ENCODE results near the gene GTPBP4.
A peak's percentile ranks its signal among the peaks of the same experiment; 100 is the strongest.

Gene GTPBP4

GRCh38 chr10:1040133-1040532, 51.9 kb downstream of the GTPBP4 start:
- Histone ChIP-seq H3K27me3 (ENCODE audit: control insufficient read depth, insufficient read depth, low read length) (no peaks in the 10 kb centered on the region), H3K9ac (ENCODE audit: low read length) (no peak overlapping the region), H3K4me3 (ENCODE audit: low read length) (no peak overlapping the region), H3K9me3 (ENCODE audit: control insufficient read depth, low read length) (no peaks in the 10 kb centered on the region), H3K36me3 (ENCODE audit: control insufficient read depth, insufficient read depth, low read length) (peaks cover 5% of the 10 kb centered on the region), H3K4me1 (ENCODE audit: control insufficient read depth, insufficient read depth, low read length) (no peaks in the 10 kb centered on the region)

GRCh38 chr10:1041514-1041913, 53.3 kb downstream of the GTPBP4 start:
- H3K36me3 ChIP-seq (ENCODE audit: control insufficient read depth, insufficient read depth, low read length), result peaks cover 5% of the 10 kb centered on the region
- H3K9me3 ChIP-seq (ENCODE audit: control insufficient read depth, low read length), result no peaks in the 10 kb centered on the region
- no peak overlapping the region for H3K9ac ChIP-seq (ENCODE audit: low read length)
- H3K4me1 ChIP-seq (ENCODE audit: control insufficient read depth, insufficient read depth, low read length), result no peaks in the 10 kb centered on the region
- H3K4me3 ChIP-seq (ENCODE audit: low read length), result no peak overlapping the region
- H3K27me3 ChIP-seq (ENCODE audit: control insufficient read depth, insufficient read depth, low read length), result no peaks in the 10 kb centered on the region

GRCh38 chr10:1043532-1043995, 55.3 kb downstream of the GTPBP4 start:
- Histone ChIP-seq H3K4me1 (ENCODE audit: control insufficient read depth, insufficient read depth, low read length) (peaks cover 4% of the 10 kb centered on the region), H3K27me3 (ENCODE audit: control insufficient read depth, insufficient read depth, low read length) (no peaks in the 10 kb centered on the region), H3K9ac (ENCODE audit: low read length) (peak overlapping the region; percentile 33), H3K36me3 (ENCODE audit: control insufficient read depth, insufficient read depth, low read length) (peaks cover 5% of the 10 kb centered on the region), H3K4me3 (ENCODE audit: low read length) (no peak overlapping the region), H3K9me3 (ENCODE audit: control insufficient read depth, low read length) (no peaks in the 10 kb centered on the region)

GRCh38 chr10:1044146-1044545, 55.9 kb downstream of the GTPBP4 start:
- Histone ChIP-seq H3K4me3 (ENCODE audit: low read length) (no peak overlapping the region), H3K9me3 (ENCODE audit: control insufficient read depth, low read length) (no peaks in the 10 kb centered on the region), H3K36me3 (ENCODE audit: control insufficient read depth, insufficient read depth, low read length) (peaks cover 5% of the 10 kb centered on the region), H3K27me3 (ENCODE audit: control insufficient read depth, insufficient read depth, low read length) (no peaks in the 10 kb centered on the region), H3K4me1 (ENCODE audit: control insufficient read depth, insufficient read depth, low read length) (peaks cover 4% of the 10 kb centered on the region), H3K9ac (ENCODE audit: low read length) (peak overlapping the region; percentile 33)

GRCh38 chr10:1044964-1045363, 56.7 kb downstream of the GTPBP4 start:
- Histone ChIP-seq H3K4me1 (ENCODE audit: control insufficient read depth, insufficient read depth, low read length) (peaks cover 4% of the 10 kb centered on the region), H3K4me3 (ENCODE audit: low read length) (no peak overlapping the region), H3K27me3 (ENCODE audit: control insufficient read depth, insufficient read depth, low read length) (no peaks in the 10 kb centered on the region), H3K36me3 (ENCODE audit: control insufficient read depth, insufficient read depth, low read length) (peaks cover 5% of the 10 kb centered on the region), H3K9me3 (ENCODE audit: control insufficient read depth, low read length) (no peaks in the 10 kb centered on the region), H3K9ac (ENCODE audit: low read length) (no peak overlapping the region)

GRCh38 chr10:1045415-1045814, 57.2 kb downstream of the GTPBP4 start:
- Histone ChIP-seq H3K9me3 (ENCODE audit: control insufficient read depth, low read length) (no peaks in the 10 kb centered on the region), H3K27me3 (ENCODE audit: control insufficient read depth, insufficient read depth, low read length) (no peaks in the 10 kb centered on the region), H3K4me1 (ENCODE audit: control insufficient read depth, insufficient read depth, low read length) (peaks cover 4% of the 10 kb centered on the region), H3K36me3 (ENCODE audit: control insufficient read depth, insufficient read depth, low read length) (peaks cover 5% of the 10 kb centered on the region), H3K9ac (ENCODE audit: low read length) (no peak overlapping the region), H3K4me3 (ENCODE audit: low read length) (no peak overlapping the region)

- peak overlapping the region; percentile 81 for H3K9ac ChIP-seq (ENCODE audit: low read length)
- H3K4me1 ChIP-seq (ENCODE audit: control insufficient read depth, insufficient read depth, low read length), result peaks cover 4% of the 10 kb centered on the region
- H3K27me3 ChIP-seq (ENCODE audit: control insufficient read depth, insufficient read depth, low read length), result no peaks in the 10 kb centered on the region
- H3K36me3 ChIP-seq (ENCODE audit: control insufficient read depth, insufficient read depth, low read length), result peaks cover 5% of the 10 kb centered on the region
- no peaks in the 10 kb centered on the region for H3K9me3 ChIP-seq (ENCODE audit: control insufficient read depth, low read length)
- H3K4me3 ChIP-seq (ENCODE audit: low read length), result peak overlapping the region; percentile 52
Measured at GRCh38 chr10:1047937-1048336, 59.7 kb downstream of the GTPBP4 start.

GRCh38 chr10:1048349-1048731, 60.1 kb downstream of the GTPBP4 start:
- H3K27me3 ChIP-seq (ENCODE audit: control insufficient read depth, insufficient read depth, low read length), result no peaks in the 10 kb centered on the region
- H3K4me3 ChIP-seq (ENCODE audit: low read length), result peak overlapping the region; percentile 52
- H3K9ac ChIP-seq (ENCODE audit: low read length), result peak overlapping the region; percentile 81
- H3K36me3 ChIP-seq (ENCODE audit: control insufficient read depth, insufficient read depth, low read length), result peaks cover 2% of the 10 kb centered on the region
- H3K4me1 ChIP-seq (ENCODE audit: control insufficient read depth, insufficient read depth, low read length), result peaks cover 4% of the 10 kb centered on the region
- H3K9me3 ChIP-seq (ENCODE audit: control insufficient read depth, low read length), result no peaks in the 10 kb centered on the region

GRCh38 chr10:1048732-1049424, 60.6 kb downstream of the GTPBP4 start, which contains the start of gene IDI1:
Gene IDI1 (minus strand): TSS chr10:1049119. CDS start chr10:1049003, 116 bp downstream.
- no peaks in the 10 kb centered on the region for H3K36me3 ChIP-seq (ENCODE audit: control insufficient read depth, insufficient read depth, low read length)
- no peaks in the 10 kb centered on the region for H3K27me3 ChIP-seq (ENCODE audit: control insufficient read depth, insufficient read depth, low read length)
- H3K9me3 ChIP-seq (ENCODE audit: control insufficient read depth, low read length), result no peaks in the 10 kb centered on the region
- H3K9ac ChIP-seq (ENCODE audit: low read length), result peak within 1 kb of the TSS; percentile 81
- H3K4me3 ChIP-seq (ENCODE audit: low read length), result peak within 1 kb of the TSS; percentile 68
- peaks cover 4% of the 10 kb centered on the region for H3K4me1 ChIP-seq (ENCODE audit: control insufficient read depth, insufficient read depth, low read length)

GRCh38 chr10:1049425-1049958, 61.3 kb downstream of the GTPBP4 start:
- no peaks in the 10 kb centered on the region for H3K9me3 ChIP-seq (ENCODE audit: control insufficient read depth, low read length)
- peak overlapping the region; percentile 69 for H3K9ac ChIP-seq (ENCODE audit: low read length)
- peak overlapping the region; percentile 68 for H3K4me3 ChIP-seq (ENCODE audit: low read length)
- peaks cover 4% of the 10 kb centered on the region for H3K4me1 ChIP-seq (ENCODE audit: control insufficient read depth, insufficient read depth, low read length)
- H3K36me3 ChIP-seq (ENCODE audit: control insufficient read depth, insufficient read depth, low read length), result no peaks in the 10 kb centered on the region
- H3K27me3 ChIP-seq (ENCODE audit: control insufficient read depth, insufficient read depth, low read length), result no peaks in the 10 kb centered on the region

- H3K4me3 ChIP-seq (ENCODE audit: low read length), result peak overlapping the region; percentile 68
- H3K9me3 ChIP-seq (ENCODE audit: control insufficient read depth, low read length), result no peaks in the 10 kb centered on the region
- H3K9ac ChIP-seq (ENCODE audit: low read length), result peak overlapping the region; percentile 69
- H3K4me1 ChIP-seq (ENCODE audit: control insufficient read depth, insufficient read depth, low read length), result peaks cover 8% of the 10 kb centered on the region
- no peaks in the 10 kb centered on the region for H3K36me3 ChIP-seq (ENCODE audit: control insufficient read depth, insufficient read depth, low read length)
- H3K27me3 ChIP-seq (ENCODE audit: control insufficient read depth, insufficient read depth, low read length), result no peaks in the 10 kb centered on the region
Measured at GRCh38 chr10:1050145-1050544, 61.9 kb downstream of the GTPBP4 start.

- no peaks in the 10 kb centered on the region for H3K9me3 ChIP-seq (ENCODE audit: control insufficient read depth, low read length)
- no peak overlapping the region for H3K4me3 ChIP-seq (ENCODE audit: low read length)
- H3K4me1 ChIP-seq (ENCODE audit: control insufficient read depth, insufficient read depth, low read length), result peaks cover 10% of the 10 kb centered on the region
Measured at GRCh38 chr10:1050554-1050953, 62.3 kb downstream of the GTPBP4 start.

More at GRCh38 chr10:1050554-1050953, 62.3 kb downstream of the GTPBP4 start:
- H3K9ac ChIP-seq (ENCODE audit: low read length), result no peak overlapping the region
- no peaks in the 10 kb centered on the region for H3K27me3 ChIP-seq (ENCODE audit: control insufficient read depth, insufficient read depth, low read length)
- H3K36me3 ChIP-seq (ENCODE audit: control insufficient read depth, insufficient read depth, low read length), result no peaks in the 10 kb centered on the region

Data from mucosa of stomach (tissue), 1 donor.